GM18520 (cell line): Measurements from ENCODE around the gene FLAD1.

Experiments
- ATAC-seq: cut with Tn5 transposase; IDR thresholded peaks from one replicate; pipeline ENCODE4 v1.9.1; 2021; ENCODE audit not compliant: unreplicated experiment

Gene FLAD1

DNA sequence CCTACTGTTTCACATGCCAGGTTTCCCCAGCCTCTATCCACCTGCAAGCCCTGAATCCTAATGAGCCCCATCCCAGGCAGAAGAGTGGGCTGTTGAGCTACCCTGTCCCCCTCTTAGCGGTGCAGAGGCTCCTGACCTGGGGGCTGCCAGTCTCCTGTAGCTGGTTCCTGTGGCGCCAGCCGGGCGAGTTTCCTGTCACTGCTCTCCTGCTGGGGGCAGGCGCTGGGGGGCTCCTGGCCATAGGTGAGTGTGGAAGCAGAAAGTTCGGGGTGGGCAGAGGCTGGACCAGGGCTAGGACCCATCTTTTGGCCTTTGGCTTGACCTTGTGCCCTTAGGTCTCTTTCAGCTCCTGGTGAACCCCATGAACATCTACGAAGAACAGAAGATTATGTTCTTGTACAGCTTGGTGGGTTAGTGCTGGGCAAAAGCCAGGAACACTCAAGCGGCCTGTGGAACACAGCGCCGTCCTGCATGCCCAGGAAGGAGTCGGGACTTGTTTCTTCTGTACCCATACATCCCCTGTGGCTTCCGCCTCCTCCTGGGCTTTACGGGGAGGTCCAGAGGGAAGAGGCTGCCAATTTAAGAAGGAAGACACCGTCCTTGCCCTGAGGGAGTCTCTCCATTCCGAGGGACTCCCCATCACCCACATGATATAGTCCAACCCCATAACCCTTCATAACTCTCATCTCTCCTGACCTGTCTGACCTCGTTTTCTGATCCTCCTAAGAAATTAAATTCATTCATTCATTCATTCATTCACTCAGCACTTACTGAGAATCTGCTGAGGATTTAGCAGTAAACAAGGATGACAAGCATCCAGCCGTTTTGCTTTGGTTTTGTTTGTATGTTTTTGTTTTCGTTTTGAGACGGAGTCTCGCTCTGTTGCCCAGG, 51.4 kb downstream of the FLAD1 start:
- ATAC-seq = no peak

DNA sequence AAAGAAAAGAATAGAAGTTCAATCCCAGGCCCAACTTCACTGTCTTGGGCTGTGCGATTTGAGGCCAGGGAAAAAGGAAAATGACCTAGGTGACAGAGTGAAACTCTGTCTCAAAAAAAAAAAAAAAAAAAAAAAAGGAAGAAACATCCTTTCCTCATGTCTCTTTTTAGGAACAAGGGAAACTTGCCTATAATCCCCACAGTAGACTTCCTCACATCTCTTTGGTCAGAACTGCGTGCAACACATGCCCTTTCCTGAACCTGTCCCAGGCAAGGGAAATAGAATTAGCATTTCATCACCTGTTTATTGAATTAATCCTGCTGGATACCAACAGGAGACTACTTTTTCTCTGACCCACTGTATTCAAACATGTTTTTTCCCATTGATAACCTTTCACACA, 52.8 kb downstream of the FLAD1 start:
- no peak for ATAC-seq

DNA sequence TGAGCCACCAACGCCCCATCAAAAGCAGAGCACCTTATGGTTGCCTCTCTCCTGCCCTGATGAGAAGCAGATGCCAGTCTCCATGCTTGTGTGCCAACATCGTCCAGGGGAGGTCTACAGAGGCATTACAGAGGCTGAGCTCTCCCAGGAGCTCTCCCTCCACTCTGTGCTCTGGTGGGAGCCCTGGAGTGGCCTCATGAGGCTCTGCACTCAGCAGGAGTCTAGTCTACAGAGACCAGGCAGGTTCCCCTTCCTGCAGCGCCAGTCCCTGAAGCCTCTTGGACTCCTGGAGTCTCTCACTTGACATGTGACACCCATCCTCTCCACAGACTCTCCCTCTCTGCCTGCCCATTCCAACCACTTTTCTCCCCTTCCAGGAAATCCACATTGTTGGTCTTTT, 53.9 kb downstream of the FLAD1 start:
- no peak for ATAC-seq

DNA sequence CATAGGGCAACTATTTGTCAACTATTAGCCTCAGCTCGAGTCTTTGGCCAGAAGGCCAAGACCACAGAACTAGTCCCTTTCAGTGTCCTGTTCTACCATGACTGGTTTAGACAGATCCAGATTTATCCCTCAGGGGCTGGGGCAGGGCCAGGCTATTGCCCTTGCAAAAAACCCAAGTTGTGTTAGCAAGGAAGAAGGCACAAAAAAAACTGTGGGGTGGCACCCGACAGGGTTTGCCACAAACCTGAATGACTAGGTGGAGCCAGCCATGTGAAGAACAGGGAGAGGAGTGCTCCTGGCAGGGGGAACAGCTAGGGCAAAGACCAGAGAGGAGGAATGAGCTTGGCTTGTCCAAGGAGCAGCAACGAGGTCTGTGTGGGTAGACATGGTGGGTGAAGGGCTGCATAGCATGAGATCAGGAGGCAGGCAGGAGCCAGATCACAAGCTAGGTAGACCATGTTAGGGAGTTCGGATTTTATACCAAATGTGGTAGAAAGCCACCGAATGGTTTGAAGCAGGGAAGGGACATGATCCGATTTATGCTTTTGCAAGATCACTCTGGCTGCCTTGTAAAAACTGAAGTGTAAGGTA, 54.8 kb downstream of the FLAD1 start:
- no peak for ATAC-seq

DNA sequence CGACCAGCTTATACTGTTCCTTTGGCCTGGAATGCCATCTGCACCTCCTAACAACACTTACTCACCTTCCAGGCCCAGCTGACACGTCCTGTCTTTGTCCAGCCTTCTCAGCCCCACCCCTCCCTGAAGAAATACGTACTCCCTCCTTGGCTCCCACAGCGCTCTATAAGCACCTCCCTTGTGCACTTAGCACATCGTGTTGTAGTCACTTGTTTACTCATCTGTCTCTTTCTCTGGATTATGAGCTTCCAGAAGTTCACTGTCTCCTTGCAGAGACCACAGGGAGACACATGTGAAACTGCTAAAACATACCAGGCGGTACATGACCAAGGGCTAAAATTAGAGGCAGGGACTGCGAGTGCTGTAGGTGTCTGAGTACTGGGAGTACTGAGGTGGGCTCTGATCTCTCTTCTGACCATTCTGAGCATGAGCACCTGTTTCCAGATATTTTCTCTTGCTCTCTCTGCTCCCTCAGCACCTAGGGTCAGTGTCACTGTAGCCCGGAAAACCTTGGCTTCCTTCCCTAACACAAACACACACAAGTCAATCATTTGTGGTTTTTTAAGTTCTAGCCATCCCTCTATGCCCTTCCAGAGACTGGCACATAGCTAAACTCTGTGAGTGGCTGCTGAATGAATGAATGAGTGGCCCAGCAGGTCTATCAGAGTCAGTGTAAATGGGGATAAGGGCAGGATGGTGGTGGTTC, 55.6 kb downstream of the FLAD1 start:
- no peak for ATAC-seq

DNA sequence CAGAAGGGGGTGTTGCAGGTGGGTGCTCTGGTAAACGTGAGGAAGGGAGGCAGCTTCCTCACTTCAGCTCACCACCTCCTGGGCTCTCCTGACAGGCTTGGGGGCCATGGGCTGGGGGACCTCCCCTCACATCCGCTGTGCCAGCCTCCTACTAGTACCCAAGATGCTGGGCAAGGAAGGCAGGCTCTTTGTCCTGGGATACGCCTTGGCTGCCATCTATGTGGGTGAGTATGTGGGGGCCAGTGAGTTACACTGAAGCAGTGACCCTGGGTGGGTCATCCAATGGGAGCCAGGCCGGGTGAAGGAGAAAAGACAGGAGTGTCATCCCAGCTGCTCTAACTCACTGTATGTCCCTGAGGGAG, 56.1 kb downstream of the FLAD1 start:
- no peak for ATAC-seq

DNA sequence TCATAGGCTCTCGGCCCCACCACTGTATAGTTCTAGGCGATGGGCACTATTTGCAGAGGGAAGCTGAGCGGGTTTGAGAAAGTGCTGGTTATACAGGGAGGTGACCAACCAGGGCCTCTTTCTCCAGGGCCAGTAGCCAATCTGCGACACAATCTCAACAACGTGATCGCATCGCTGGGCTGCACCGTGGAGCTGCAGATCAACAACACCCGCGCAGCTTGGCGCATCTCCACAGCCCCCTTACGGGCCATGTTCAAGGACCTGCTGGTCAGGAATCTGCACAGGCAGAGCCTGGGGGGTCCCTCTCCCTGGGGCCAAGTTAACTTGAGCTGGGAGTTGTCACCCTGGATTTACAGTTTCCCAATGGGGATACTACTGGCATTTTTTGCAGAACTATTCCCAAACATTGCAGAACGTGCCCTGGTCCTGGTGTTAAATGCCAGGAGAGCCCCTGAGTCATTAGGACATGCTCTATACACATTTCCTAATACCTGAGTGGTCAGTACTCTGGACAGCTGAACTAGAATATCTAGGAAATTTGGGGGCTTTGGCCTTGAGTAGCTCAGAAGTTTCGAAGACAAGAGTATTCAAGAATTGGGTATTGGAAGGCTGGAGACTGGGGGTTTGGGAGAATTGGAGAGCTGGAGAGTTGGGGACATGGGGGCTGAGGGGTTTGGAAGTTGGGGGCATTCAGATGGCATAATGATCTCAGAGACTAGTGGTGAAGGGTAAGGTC, 57.4 kb downstream of the FLAD1 start:
- no peak for ATAC-seq
